SK-N-SH (cell line): ENCODE results near the gene ANKRD18B. TPM values are rescaled to one million over a fixed set of nuclear protein-coding genes. Genes with fewer than 3 reads are reported as not detected.
A peak's percentile ranks its signal among the peaks of the same experiment; 100 is the strongest.

Experiments
- CTCF ChIA-PET: fragments of 300-600, 350-600 bp; formaldehyde crosslinking; extraction: SDS; loops from one replicate; lab custom pipeline; 2021; lab: Yijun Ruan, JAX
- POLR2A ChIA-PET: fragments of 350-600 bp; sonication (Branson Sonifier 250); formaldehyde crosslinking; extraction: SDS; loops from one replicate; lab custom pipeline; 2020; ENCODE audit warnings: antibody characterized with exemption, inconsistent platforms; lab: Yijun Ruan, JAX
- DNase-seq: peaks from one replicate; pipeline ENCODE4 v3.0.0; 2012
- H2AFZ ChIP-seq: fragments of 200-600 bp; sonication (generic); 2 replicates; pipeline ENCODE4 v1.8.1; 2016; ENCODE audit warnings: antibody characterized with exemption, mild to moderate bottlenecking, low read depth
- H3F3A ChIP-seq: fragments of 200-600 bp; sonication (generic); replicated peaks from 2 replicates; pipeline ENCODE3; 2016; ENCODE audit warnings: antibody characterized with exemption, mild to moderate bottlenecking; ENCODE audit not compliant: insufficient read depth
- H3K27ac ChIP-seq, 2 experiments: fragments of 200-500 bp in 1 of 2; fragments of 200-600 bp in 1 of 2; sonication (Bioruptor generic) in 1 of 2; sonication (generic), shearing (Covaris generic) in 1 of 2; 2 replicates each; pipeline versions ENCODE4 v1.5.1 to v1.6.1; 2014 to 2016; ENCODE audit warnings: low read depth in 2 of 2, inconsistent platforms in 1 of 2, low read length in 1 of 2, mild to moderate bottlenecking in 1 of 2, mixed read lengths in 1 of 2
- H3K27me3 ChIP-seq: fragments of 200-600 bp; sonication (generic), shearing (Covaris generic); 2 replicates; pipeline ENCODE4 v1.6.1; 2016; ENCODE audit warnings: mixed run types; ENCODE audit not compliant: insufficient read depth
- H3K36me3 ChIP-seq, 2 experiments: fragments of 200-500 bp in 1 of 2; fragments of 200-600 bp in 1 of 2; sonication (Bioruptor generic) in 1 of 2; sonication (generic) in 1 of 2; replicated peaks in 1 of 2; 2 replicates each; pipeline versions ENCODE3 to v1.5.1; 2014 to 2016; ENCODE audit warnings: low read length in 1 of 2, mild to moderate bottlenecking in 1 of 2; ENCODE audit not compliant: insufficient read depth in 2 of 2, control insufficient read depth in 1 of 2
- H3K4me1 ChIP-seq, 2 experiments: fragments of 200-500 bp in 1 of 2; fragments of 200-600 bp in 1 of 2; sonication (Bioruptor generic) in 1 of 2; sonication (generic), shearing (Covaris generic) in 1 of 2; 2 replicates each; pipeline versions ENCODE4 v1.5.1 to v1.6.1; 2014 to 2016; ENCODE audit warnings: low read depth in 1 of 2, low read length in 1 of 2, mixed run types in 1 of 2; ENCODE audit not compliant: insufficient read depth in 2 of 2, control insufficient read depth in 1 of 2
- H3K4me2 ChIP-seq: fragments of 200-600 bp; sonication (generic), shearing (Covaris generic); 2 replicates; pipeline ENCODE4 v1.6.1; 2017; ENCODE audit warnings: mixed run types
- H3K4me3 ChIP-seq, 2 experiments: fragments of 200-500 bp in 1 of 2; fragments of 200-600 bp in 1 of 2; sonication (Bioruptor generic) in 1 of 2; sonication (generic), shearing (Covaris generic) in 1 of 2; 2 replicates each; pipeline versions ENCODE4 v1.5.1 to v1.8.1; 2014 to 2016; ENCODE audit warnings: low read depth in 2 of 2, inconsistent platforms in 1 of 2, low read length in 1 of 2, mild to moderate bottlenecking in 1 of 2, mixed read lengths in 1 of 2, moderate library complexity in 1 of 2
- H3K79me2 ChIP-seq: fragments of 200-600 bp; sonication (generic); 2 replicates; pipeline ENCODE4 v1.8.1; 2017; ENCODE audit warnings: mild to moderate bottlenecking; ENCODE audit not compliant: insufficient read depth
- H3K9ac ChIP-seq: fragments of 200-600 bp; sonication (generic); 2 replicates; pipeline ENCODE4 v1.6.1; 2017; ENCODE audit warnings: mixed run types
- H3K9me2 ChIP-seq: fragments of 200-600 bp; sonication (generic); 2 replicates; pipeline ENCODE4 v1.6.1; 2017; ENCODE audit warnings: mixed run types
- H3K9me3 ChIP-seq: fragments of 200-600 bp; sonication (generic); 2 replicates; pipeline ENCODE4 v1.6.1; 2017; ENCODE audit warnings: mixed run types, mild to moderate bottlenecking, moderate library complexity
- H4K20me1 ChIP-seq: fragments of 200-600 bp; sonication (generic); 2 replicates; pipeline ENCODE4 v1.6.1; 2017; ENCODE audit warnings: mild to moderate bottlenecking, mixed run types; ENCODE audit not compliant: insufficient read depth
- CHD2 ChIP-seq: fragments of 150-350 bp; IDR thresholded peaks from 2 replicates; pipeline ENCODE4 v1.6.1; 2018; ENCODE audit warnings: low read length; ENCODE audit not compliant: partially characterized antibody
- CTCF ChIP-seq: fragments of 200-600 bp; sonication (generic); IDR thresholded peaks from 2 replicates; pipeline ENCODE4 v1.6.1; 2017; ENCODE audit warnings: antibody characterized with exemption, mild to moderate bottlenecking, moderate library complexity
- ELF1 ChIP-seq: IDR thresholded peaks from 2 replicates; pipeline ENCODE4 v1.4.0; 2012
- FOSL2 ChIP-seq: IDR thresholded peaks from 2 replicates; pipeline ENCODE4 v1.4.0; 2012; ENCODE audit warnings: low read depth, mild to moderate bottlenecking, moderate library complexity, borderline replicate concordance
- FOXM1 ChIP-seq: IDR thresholded peaks from 2 replicates; pipeline ENCODE4 v1.4.0; 2012; ENCODE audit warnings: low read depth, mild to moderate bottlenecking
- GABPA ChIP-seq: IDR thresholded peaks from 2 replicates; pipeline ENCODE4 v1.4.0; 2012; ENCODE audit warnings: low read depth, mild to moderate bottlenecking
- GATA2 ChIP-seq: sonication (generic); formaldehyde crosslinking; IDR thresholded peaks from 2 replicates; pipeline ENCODE4 v1.5.0; 2020; ENCODE audit warnings: mild to moderate bottlenecking, missing genetic modification reagents
- JUND ChIP-seq: IDR thresholded peaks from 2 replicates; pipeline ENCODE4 v1.4.0; 2012
- MAX ChIP-seq: IDR thresholded peaks from 2 replicates; pipeline ENCODE4 v1.4.0; 2012; ENCODE audit warnings: low read depth
- MEF2A ChIP-seq: IDR thresholded peaks from 2 replicates; pipeline ENCODE4 v1.4.0; 2012; ENCODE audit warnings: low read depth, borderline replicate concordance
- MXI1 ChIP-seq: IDR thresholded peaks from 2 replicates; pipeline ENCODE4 v1.6.1; 2012; ENCODE audit warnings: mild to moderate bottlenecking, low read depth, low read length, improper control_type of control experiment
- NFIC ChIP-seq: IDR thresholded peaks from 2 replicates; pipeline ENCODE4 v1.4.0; 2012; ENCODE audit warnings: borderline replicate concordance
- NRF1 ChIP-seq: IDR thresholded peaks from 2 replicates; pipeline ENCODE4 v1.6.1; 2012; ENCODE audit warnings: low read depth, mild to moderate bottlenecking, low read length
- POLR2AphosphoS5 ChIP-seq: IDR thresholded peaks from 2 replicates; pipeline ENCODE4 v1.6.1; 2012; ENCODE audit warnings: low read depth, low read length
- RAD21 ChIP-seq: IDR thresholded peaks from 2 replicates; pipeline ENCODE4 v1.6.1; 2012; ENCODE audit warnings: mild to moderate bottlenecking, low read length
- RCOR1 ChIP-seq: fragments of 150-350 bp; IDR thresholded peaks from 2 replicates; pipeline ENCODE4 v1.6.1; 2017; ENCODE audit warnings: antibody characterized with exemption, low read length
- RFX5 ChIP-seq: IDR thresholded peaks from 2 replicates; pipeline ENCODE4 v1.6.1; 2012; ENCODE audit warnings: mild to moderate bottlenecking, improper control_type of control experiment, low read length
- RXRA ChIP-seq: IDR thresholded peaks from 2 replicates; pipeline ENCODE4 v1.4.0; 2012; ENCODE audit warnings: low read depth, mild to moderate bottlenecking, borderline replicate concordance
- SIN3A ChIP-seq: IDR thresholded peaks from 2 replicates; pipeline ENCODE4 v1.6.1; 2012; ENCODE audit warnings: low read depth, mild to moderate bottlenecking, low read length, moderate library complexity, borderline replicate concordance
- SMC3 ChIP-seq: IDR thresholded peaks from 2 replicates; pipeline ENCODE4 v1.6.1; 2012; ENCODE audit warnings: low read depth, low read length, improper control_type of control experiment
- TAF1 ChIP-seq: IDR thresholded peaks from 2 replicates; pipeline ENCODE4 v1.6.1; 2012; ENCODE audit warnings: low read depth, mild to moderate bottlenecking, low read length, moderate library complexity, borderline replicate concordance
- TCF12 ChIP-seq: IDR thresholded peaks from 2 replicates; pipeline ENCODE4 v1.4.0; 2012
- TEAD4 ChIP-seq: IDR thresholded peaks from 2 replicates; pipeline ENCODE4 v1.4.0; 2012; ENCODE audit warnings: mild to moderate bottlenecking, borderline replicate concordance; ENCODE audit not compliant: insufficient read depth
- USF1 ChIP-seq: IDR thresholded peaks from 2 replicates; pipeline ENCODE4 v1.4.0; 2012; ENCODE audit warnings: low read depth, borderline replicate concordance
- YY1 ChIP-seq: IDR thresholded peaks from 2 replicates; pipeline ENCODE4 v1.4.0; 2012; ENCODE audit warnings: low read depth, mild to moderate bottlenecking
- WGBS: methylation state at CpG from one replicate; pipeline ENCODE4 v1.1.6; 2017; ENCODE audit warnings: low lambda C conversion rate; 5-methylcytosine and 5-hydroxymethylcytosine counted together
- polyA plus RNA-seq, 3 experiments: library from polyadenylated mRNA; depleted of rRNA; stranded (reverse); fragments of >200 nt; gene quantifications; 2 replicates each; pipeline ENCODE4 v1.2.3, GENCODE V29; 2012
- TF ChIP-seq, protein P1 (sequence below): fragments of 150-350 bp; IDR thresholded peaks from 2 replicates; pipeline ENCODE4 v1.6.1; 2016; ENCODE audit warnings: mild to moderate bottlenecking, low read depth, low read length
- TF ChIP-seq, protein P2 (sequence below): IDR thresholded peaks from 2 replicates; pipeline ENCODE4 v1.6.1; 2012; ENCODE audit warnings: mild to moderate bottlenecking, low read depth, low read length, moderate library complexity

ANKRD18B gene
- polyA plus RNA-seq, 1 of the 3 experiments (the other 2 are of a cell fraction): 2.3 TPM

DNA sequence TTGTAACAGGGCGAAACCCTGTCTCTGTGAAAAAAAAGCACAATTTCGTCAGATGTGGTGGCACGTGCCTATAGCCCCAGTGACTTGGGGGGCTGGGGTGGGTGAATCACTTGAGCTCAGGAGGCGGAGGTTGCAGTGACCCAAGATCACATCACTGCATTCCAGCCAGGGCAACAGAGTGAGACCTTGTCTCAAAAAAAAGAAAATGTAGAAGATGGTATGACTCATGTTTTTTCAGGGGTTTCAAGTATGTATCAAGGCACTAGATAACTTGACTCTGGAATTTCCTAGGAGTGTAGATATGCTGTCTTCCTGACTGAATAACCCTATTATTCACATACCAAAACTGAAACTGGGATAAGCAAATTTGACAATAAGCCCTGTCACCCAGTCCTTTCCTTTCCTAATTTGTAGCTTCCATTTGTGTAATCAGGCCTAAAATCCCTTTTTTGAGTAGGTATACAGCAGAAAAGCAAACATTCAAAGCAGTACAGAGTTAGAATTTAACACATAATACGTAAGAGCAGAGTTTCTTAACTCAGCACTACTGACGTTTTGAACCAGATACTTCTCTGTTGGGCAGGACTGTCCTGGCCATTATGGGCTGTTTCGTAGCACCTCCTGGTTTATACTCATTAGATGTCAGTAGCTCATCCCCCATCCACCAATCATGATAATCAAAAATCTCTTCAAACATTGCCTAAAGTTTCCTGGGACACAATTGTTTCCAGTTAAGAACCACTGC lies 17.3 kb upstream of the ANKRD18B start:
- H3K9ac ChIP-seq: peak overlapping the region; percentile 77
- POLR2A ChIA-PET: no interaction called here
- no peak for DNase-seq
- TF ChIP-seq TAF1 (no peak), CHD2 (no peak), FOXM1 (no peak), NFIC (peak; percentile 31; the same call in 1 of the 2 replicates), ELF1 (no peak), USF1 (peak; percentile 69), MAX (peak; percentile 96), RCOR1 (no peak), SMC3 (no peak), RFX5 (no peak), TCF12 (peak; percentile 66), YY1 (no peak), POLR2AphosphoS5 (no peak; the same call in 1 of the 2 replicates), RAD21 (no peak), TEAD4 (peak; percentile 88), GATA2 (CRISPR knock-in tag) (no peak), FOSL2 (peak; percentile 90), NRF1 (no peak), GABPA (no peak), MEF2A (no peak), RXRA (peak; percentile 78), MXI1 (no peak), JUND (peak; percentile 87), SIN3A (no peak), CTCF (no peak)
- TF ChIP-seq, protein P1, sequence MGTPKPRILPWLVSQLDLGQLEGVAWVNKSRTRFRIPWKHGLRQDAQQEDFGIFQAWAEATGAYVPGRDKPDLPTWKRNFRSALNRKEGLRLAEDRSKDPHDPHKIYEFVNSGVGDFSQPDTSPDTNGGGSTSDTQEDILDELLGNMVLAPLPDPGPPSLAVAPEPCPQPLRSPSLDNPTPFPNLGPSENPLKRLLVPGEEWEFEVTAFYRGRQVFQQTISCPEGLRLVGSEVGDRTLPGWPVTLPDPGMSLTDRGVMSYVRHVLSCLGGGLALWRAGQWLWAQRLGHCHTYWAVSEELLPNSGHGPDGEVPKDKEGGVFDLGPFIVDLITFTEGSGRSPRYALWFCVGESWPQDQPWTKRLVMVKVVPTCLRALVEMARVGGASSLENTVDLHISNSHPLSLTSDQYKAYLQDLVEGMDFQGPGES: no peak
- TF ChIP-seq, protein P2, sequence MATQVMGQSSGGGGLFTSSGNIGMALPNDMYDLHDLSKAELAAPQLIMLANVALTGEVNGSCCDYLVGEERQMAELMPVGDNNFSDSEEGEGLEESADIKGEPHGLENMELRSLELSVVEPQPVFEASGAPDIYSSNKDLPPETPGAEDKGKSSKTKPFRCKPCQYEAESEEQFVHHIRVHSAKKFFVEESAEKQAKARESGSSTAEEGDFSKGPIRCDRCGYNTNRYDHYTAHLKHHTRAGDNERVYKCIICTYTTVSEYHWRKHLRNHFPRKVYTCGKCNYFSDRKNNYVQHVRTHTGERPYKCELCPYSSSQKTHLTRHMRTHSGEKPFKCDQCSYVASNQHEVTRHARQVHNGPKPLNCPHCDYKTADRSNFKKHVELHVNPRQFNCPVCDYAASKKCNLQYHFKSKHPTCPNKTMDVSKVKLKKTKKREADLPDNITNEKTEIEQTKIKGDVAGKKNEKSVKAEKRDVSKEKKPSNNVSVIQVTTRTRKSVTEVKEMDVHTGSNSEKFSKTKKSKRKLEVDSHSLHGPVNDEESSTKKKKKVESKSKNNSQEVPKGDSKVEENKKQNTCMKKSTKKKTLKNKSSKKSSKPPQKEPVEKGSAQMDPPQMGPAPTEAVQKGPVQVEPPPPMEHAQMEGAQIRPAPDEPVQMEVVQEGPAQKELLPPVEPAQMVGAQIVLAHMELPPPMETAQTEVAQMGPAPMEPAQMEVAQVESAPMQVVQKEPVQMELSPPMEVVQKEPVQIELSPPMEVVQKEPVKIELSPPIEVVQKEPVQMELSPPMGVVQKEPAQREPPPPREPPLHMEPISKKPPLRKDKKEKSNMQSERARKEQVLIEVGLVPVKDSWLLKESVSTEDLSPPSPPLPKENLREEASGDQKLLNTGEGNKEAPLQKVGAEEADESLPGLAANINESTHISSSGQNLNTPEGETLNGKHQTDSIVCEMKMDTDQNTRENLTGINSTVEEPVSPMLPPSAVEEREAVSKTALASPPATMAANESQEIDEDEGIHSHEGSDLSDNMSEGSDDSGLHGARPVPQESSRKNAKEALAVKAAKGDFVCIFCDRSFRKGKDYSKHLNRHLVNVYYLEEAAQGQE: no peak

More for the DNA sequence above, 17.3 kb upstream of the ANKRD18B start:
- Histone ChIP-seq H3F3A (peaks cover 36% of the 10 kb centered on the region), H3K27ac (peak overlapping the region; percentile 67 to 98; a peak in 3 of 4 replicates), H2AFZ (peak overlapping the region; percentile 85), H3K36me3 (peaks cover 0 to 5% of the 10 kb centered on the region in 2 experiments), H3K9me3 (no peaks in the 10 kb centered on the region), H3K9me2 (no peaks in the 10 kb centered on the region), H3K4me2 (peak overlapping the region; percentile 80), H3K4me1 (peaks cover 0 to 10% of the 10 kb centered on the region in 2 experiments), H3K27me3 (no peaks in the 10 kb centered on the region), H4K20me1 (no peaks in the 10 kb centered on the region), H3K4me3 (peak overlapping the region; percentile 32 to 48; a peak in 3 of 4 replicates), H3K79me2 (peaks cover 15% of the 10 kb centered on the region; the same call in 1 of the 2 replicates)
- CTCF ChIA-PET: interaction anchor here (1.0 kb wide), 1 partner anchor 10 kb away, joined by 4 read pairs; no protein-coding TSS in a partner anchor
- WGBS: 22% methylated on average over 7 of the region's 7 CpGs
